HG03097 (cell line): Measurements from ENCODE around the gene MGRN1.

ENCODE experiments used
- ATAC-seq: cut with Tn5 transposase; IDR thresholded peaks from one replicate; pipeline ENCODE4 v1.9.1; 2021; ENCODE audit not compliant: unreplicated experiment, low FRiP score

The MGRN1 gene

DNA sequence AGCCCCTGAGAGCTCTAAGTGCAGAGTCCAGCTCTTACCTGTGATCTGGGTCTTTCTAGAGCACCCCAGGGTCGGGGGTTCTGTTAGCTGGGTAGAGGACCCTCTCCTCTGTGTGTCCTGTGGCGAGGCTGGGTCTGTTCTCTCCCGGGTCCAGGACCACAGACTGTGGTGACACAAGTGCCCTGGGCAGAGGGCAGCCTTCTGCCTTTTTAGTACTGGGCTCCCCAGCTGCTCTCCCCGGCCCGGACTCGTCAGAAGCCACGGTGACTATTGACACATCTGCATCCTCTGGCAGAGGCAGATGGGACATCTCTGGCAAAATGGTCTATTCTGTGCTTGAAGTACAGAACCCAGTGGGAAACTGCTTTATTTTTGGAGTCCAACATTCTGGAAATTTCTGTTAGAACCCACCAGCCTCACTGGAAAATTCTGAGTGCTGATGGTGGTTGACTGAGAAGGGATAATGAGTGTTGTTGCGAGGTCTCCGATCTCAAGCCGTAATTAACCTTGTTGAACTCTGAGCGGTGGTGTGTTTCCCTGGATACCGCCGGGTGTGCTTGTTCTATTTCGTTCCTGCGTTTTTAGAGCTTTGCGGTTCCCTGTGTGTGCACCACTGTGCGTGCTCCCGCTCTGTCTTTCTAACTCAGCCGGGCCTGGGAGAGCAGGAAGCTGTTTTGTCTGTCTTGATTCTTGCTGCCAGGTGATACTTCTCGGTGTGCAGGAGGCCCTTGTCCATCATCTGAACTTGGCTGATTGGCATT lies 42.8 kb downstream of the MGRN1 start:
- ATAC-seq, result no peak

DNA sequence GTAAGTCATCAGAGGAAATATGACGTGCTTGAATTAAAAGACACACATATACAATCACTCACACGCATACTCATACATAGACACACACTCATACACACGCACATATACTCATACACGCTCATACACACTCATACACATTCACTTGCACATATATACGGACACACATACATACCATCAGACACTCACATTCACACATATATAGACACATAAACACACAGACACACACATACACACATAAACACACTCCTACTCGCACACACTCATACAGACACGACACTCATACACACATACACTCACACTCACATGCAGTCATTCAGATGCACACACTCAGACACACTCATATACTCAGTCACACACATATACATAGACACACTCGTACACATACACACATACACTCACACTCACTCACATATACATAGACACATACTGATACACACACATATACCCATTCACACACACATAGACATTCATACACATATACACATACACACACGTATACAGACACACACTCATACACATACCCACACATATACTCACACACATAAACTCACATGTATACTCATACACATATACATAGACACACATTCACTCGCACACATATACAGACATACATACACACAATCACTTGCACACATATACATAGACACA lies 43.8 kb downstream of the MGRN1 start:
- ATAC-seq, result no peak

DNA sequence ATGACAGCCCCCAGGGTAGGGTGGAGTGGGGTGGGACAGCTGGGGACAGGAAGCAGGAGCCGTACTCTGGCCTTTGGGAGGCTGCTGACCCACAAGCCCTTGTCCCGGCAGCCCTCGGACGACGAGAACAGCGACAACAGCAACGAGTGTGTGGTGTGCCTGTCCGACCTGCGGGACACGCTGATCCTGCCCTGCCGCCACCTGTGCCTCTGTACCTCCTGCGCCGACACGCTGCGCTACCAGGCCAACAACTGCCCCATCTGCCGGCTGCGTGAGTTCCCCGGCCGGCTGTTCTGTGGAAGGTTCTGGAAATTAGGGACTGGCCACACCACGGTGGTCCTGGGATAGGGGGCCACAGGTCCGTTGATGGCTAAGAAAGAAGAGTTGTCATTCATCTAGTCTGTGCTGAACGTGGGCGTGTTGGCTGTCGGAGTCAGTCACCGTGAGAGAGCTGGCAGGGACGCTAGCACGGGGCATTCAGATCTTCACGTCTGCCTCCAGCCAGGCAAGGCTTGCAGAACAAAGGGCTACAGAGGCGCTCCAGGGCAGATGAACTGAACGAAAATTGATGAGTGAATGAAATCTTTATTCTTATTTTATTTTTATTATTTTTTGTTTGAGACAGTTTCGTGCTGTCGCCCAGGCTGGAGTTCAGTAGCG lies 48.9 kb downstream of the MGRN1 start:
- no peak for ATAC-seq

DNA sequence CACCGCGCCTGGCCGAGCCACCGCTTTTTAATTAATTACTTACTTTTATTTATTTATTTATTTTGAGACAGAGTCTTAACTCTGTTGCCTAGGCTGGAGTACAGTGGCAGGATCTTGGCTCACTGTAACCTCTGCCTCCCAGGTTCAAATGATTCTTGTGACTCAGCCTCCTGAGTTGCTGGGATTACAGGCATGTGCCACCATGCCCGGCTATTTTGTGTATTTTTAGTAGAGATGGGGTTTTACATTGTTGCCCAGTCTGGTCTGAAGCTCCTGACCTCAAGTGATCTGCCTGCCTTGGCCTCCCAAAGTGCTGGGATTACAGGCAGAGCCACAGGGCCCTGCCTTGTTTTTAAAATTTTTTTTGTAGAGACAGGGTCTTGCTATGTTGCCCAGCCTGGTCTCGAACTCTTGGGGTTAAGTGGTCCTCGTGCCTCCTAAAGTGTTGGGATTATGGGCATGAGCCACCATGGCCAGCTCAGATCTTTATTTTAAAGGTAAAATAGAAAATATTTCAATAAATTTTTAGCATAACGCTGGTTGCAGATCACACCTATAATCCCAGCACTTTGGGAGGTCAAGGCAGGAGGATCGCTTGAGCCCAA lies 50.4 kb downstream of the MGRN1 start:
- no peak for ATAC-seq

DNA sequence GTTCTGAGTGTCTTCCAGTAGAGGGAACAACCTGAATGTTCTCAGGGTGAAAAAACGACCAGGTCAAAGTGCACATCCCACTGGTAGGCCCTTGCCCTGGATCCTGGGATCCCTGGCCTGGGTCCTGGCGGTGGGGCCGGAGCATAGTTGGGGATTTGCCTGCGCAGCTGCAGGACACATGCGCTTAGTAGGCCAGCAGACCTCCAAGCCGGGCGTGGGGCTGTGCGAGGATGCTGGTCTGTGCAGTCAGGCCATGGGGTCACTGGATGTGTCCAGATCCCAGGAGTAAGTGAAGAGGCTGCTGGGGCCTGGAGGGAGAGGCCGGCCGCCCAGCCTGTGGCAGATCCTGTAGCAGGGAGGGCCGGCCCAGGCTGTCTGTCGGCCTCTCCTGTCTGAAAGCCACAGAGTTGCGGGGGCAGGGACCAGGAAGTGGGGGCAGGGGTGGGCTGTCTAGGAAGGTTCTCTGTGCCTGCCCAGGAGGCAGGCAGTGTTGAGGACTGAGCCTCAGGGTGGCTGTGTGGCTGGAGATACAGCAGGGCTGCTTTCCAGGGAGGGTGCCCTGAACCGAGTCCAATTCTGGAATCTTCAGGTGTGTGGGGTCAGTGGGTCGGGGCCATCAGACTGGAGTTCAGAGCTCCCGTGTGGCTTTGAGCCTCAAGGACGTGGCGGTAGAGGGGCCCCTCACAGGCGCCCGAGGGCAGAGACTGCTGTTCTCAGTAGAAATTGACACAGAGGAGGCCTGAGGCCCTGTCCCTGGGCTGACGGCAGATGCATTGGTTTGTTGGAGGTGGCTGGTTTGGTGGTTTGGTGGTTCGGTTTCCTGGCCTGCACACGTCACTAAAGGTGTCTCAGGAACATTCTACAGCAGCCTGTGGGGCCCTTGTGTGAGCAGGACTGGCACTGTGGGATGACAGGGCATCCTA lies 51.5 kb downstream of the MGRN1 start:
- ATAC-seq, result no peak

DNA sequence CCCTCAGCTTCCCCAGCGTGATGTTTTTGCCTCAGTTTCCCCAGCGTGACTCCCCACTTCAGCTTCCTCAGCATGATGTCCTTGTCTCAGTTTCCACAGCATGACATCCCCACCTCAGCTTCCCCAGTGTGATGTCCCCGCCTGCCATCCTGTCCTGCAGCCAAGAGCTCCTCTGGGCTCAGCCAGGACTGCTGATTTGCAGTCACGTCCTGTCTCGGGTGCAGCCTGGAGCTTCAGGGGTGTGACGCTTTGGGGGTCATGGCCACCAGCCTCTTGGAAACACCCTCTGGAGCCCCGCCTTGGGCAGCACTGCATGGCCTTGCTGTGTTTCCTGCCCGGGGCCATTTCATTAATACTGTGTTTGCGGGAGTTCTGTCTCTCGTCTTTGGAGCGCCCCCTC lies 52.2 kb downstream of the MGRN1 start:
- ATAC-seq, result no peak

DNA sequence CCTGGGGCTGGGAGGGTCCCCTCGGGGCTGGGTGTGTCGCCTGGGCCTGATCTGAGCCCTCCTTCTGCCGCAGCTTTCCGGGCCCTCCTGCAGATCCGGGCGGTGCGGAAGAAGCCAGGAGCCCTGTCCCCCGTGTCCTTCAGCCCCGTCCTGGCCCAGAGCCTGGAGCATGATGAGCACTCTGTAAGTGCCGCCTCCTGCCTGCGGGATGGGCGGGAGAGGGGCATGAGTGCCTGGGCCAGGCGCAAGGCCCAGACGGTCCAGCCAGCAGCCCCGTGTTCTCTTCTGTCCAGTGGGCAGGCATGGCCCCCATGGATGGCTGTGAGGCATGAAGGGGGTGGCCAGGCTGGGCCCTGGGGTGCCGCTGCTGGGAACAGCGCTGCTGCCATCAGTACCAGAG lies 52.8 kb downstream of the MGRN1 start:
- no peak for ATAC-seq

GRCh38 chr16:4677994-4678393 lies 53.4 kb downstream of the MGRN1 start:
- no peak for ATAC-seq

DNA sequence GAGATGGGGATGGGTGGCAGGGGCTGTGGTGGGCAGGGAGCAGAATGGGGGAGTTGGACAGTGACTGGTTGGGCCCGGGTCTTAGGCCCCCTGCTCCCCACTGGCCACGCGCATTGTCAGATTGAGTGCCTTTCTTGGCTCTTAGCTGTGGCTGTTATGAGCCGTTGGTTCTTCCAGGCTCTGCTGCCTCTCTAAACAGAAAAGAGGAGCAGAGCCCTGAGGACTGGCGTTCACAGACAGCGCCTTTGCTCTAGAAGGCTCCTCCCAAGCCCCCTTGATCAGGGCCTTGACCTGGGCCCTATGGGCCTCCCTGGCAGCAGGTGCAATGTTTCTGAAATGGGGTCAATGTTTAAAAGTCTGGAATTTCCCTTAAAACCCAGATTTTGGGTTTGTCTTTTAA lies 54.0 kb downstream of the MGRN1 start:
- no peak for ATAC-seq

DNA sequence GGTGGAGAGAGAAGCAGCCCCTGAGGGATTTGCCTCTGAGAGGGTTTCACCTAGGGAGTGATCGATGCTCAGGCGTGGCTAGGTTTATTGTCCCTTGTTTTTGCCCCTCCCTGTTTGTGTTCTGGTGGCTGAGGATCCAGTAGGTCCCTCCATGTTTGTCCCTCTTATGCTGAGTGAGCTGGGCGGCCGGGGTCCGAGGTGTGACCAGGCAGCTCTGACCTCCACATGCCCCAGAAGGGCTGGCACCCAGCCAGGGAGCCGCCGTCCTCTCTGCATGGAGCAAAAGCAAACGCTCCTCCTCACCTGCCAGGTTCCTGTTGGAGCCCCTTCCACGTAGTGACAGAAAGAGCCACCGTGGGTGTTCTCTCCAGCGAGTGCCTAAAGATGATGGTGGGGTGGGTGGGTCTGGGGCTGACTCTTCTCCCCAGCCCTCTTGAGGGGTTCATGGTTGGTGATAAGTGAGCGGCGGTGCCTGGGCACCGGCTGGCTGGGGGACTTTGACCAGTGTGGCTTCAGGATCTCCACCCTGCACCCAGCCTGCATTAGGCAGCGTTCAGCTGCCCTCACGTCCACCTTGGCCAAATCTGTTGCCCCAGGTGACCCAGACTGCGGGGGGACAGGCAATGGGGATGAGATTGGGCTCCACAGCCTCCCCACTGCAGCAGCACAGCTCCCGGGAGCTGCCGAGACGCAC lies 54.7 kb downstream of the MGRN1 start:
- ATAC-seq, result no peak

DNA sequence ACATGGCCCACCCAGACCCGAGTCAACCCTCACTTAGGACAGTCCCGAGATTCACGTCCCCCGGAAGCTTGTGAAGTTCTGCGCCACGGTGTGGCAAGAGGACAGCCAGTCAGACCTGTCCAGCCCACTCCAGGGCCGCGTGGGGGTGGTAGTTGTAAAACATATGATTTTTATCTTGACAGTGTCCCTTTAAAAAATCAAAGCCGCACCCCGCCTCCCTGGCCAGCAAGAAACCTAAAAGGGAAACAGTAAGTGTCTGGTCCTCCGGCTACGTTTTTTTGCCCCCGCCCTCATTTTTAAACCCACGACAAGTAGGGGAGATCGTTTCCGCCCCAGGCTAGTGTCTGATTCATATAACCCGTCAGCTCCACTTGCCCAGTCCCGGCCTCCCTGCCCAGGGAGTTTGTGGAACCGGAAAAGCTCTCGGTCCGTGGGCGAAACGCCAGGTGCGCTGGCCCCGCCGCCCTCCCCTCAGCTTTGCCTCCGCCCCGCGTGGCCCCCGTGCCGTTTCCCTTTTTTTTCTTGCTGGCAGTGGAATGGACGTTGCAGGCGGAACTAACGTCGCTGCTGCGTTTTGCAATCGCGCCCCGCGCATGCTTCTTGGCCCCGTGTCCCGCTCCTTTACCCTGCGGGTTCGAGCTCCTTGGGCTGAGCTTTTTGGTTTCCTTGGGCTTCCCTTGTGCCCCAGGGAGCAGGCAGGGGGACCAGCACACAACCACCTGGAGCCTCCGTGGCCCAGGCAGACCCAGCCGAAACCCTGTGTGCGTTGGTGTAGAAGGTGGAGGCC lies 55.4 kb downstream of the MGRN1 start:
- ATAC-seq, result no peak

DNA sequence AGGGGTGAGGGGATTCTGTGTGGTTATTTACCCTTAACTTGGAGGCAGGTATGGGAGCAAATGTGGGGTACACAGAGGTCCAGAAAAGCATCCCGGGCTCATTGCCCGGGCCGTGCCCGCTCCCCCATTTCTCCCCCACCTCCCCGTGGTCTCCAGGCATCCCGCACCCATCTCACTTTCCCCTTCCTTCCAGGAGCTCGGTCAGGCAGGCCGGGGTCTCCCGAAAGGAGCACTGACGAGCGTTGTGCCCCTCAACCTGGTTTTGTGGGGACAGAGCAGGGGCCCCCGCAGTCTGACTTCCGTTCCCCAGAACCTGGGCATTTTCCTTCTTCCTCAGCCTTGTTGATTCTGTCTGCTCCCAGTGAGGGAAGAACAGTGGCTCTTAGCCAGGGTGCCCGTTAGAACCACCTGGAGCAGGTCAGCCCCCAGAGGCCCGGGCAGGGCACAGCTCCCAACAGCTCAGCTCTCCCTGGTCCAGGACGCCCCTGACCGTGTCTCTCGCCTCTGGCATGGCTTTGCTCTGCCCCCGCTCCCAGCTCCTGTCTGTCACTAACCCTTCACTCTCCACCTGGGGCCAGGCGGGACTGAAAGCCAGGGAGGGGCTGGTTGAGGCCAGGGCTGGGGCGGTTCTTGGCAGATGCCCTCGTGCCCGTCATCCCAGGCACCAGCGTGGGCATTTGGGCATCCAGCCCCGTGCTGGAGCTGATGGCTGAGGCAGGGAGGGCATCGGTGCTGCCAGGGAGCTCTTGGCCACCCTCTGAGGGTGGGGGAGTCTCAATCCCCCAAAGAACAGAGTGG lies 56.2 kb downstream of the MGRN1 start:
- no peak for ATAC-seq

- ATAC-seq, result no peak
These were observed 57.0 kb downstream of the MGRN1 start for GRCh38 chr16:4681471-4682083.

DNA sequence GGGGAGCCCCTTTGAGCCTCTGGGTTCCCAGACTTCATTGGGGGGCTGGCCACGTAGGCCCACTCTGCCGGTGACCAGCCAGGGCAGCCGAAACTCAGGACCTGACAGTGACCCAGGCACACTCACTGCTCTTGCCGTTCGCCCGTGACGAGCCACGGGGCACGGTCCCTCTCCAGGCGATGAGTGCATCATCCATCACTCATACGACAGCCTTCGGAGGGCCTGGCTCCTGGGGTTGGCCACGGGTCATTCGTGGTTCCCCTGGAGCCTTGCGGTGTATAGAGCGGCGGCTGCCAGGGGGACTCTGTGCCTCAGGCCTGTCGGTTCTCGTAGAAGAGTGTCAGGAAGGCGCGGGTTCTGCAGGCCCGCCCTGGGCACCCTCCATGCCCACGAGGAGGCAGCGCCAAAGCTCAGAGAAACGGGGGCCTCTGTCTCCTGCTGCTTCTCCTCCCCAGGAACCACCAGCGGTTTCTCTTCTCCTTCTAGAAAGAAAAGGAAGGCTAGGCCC lies 57.5 kb downstream of the MGRN1 start:
- no peak for ATAC-seq

DNA sequence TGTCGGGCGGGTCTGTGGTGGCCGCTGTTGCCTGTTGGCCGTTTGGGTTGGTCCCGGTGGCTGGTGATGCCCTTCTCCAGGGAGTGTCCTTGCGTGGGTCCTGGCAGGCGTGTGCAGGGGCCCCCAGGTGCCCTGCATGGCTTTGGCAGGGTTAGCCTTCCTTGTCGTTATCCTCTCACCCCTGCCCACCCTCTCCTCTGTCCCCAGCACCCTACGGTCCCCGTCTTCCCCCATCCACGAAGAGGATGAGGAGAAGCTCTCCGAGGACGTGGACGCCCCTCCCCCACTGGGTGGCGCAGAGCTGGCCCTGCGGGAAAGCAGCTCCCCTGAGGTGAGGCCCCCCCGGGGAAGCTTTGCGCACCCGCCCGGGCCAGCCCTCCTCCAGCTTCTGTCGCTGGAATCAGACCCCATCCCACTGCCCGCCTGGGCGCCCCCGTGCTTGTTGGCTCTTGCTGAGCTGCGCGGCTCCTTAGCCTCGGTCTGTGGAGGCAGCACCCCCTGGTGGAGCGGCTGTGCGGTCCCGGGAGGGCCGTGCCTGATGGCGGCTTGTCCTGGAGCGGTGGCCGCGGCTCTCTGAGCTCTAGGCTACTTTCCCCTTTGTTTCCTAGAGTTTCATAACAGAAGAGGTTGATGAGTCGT lies 58.1 kb downstream of the MGRN1 start:
- no peak for ATAC-seq

GRCh38 chr16:4683255-4684057 lies 58.8 kb downstream of the MGRN1 start:
- no peak for ATAC-seq
